Glutamatergic neuron (in vitro differentiated cells): ENCODE results near the gene WNK4. TPM values are rescaled to one million over a fixed set of nuclear protein-coding genes. Genes with fewer than 3 reads are reported as not detected.

Source experiments
- DNase-seq: peaks from one replicate; pipeline ENCODE4 v3.0.0; 2022
- H3K27ac Mint-ChIP-seq: one replicate; pipeline ENCODE4 v1.8.0; 2020; ENCODE audit warnings: mild to moderate bottlenecking, mixed read lengths, inconsistent platforms; ENCODE audit not compliant: unreplicated experiment
- H3K27me3 Mint-ChIP-seq: one replicate; pipeline ENCODE4 v1.8.0; 2020; ENCODE audit warnings: mild to moderate bottlenecking, moderate library complexity, mixed read lengths, inconsistent platforms; ENCODE audit not compliant: unreplicated experiment
- H3K36me3 Mint-ChIP-seq: one replicate; pipeline ENCODE4 v1.8.0; 2020; ENCODE audit warnings: mild to moderate bottlenecking, mixed read lengths, inconsistent platforms; ENCODE audit not compliant: unreplicated experiment
- H3K4me1 Mint-ChIP-seq: one replicate; pipeline ENCODE4 v1.8.0; 2020; ENCODE audit warnings: mild to moderate bottlenecking, low read depth, mixed read lengths, inconsistent platforms; ENCODE audit not compliant: unreplicated experiment
- H3K4me3 Mint-ChIP-seq: one replicate; pipeline ENCODE4 v1.8.0; 2020; ENCODE audit warnings: mild to moderate bottlenecking, mixed read lengths, inconsistent platforms; ENCODE audit not compliant: unreplicated experiment
- H3K9me3 Mint-ChIP-seq: one replicate; pipeline ENCODE4 v1.8.0; 2020; ENCODE audit warnings: mild to moderate bottlenecking, moderate library complexity, mixed read lengths, inconsistent platforms; ENCODE audit not compliant: unreplicated experiment
- CTCF ChIP-seq: fragments of 200-600 bp; sonication (generic); IDR thresholded peaks from one replicate; pipeline ENCODE4 v1.5.0; 2021; ENCODE audit not compliant: partially characterized antibody, unreplicated experiment
- total RNA-seq: library from RNA; stranded (reverse); fragmentation: NEBNext Ultra II Directional; extraction: Animal tissue kit (Norgen Biotek cat#: 25700); gene quantifications from one replicate; pipeline ENCODE4 v1.2.1, GENCODE V29; 2021; ENCODE audit not compliant: unreplicated experiment

The WNK4 gene
- total RNA-seq, 1 donor from 2014 or later: 2.7 TPM

DNA sequence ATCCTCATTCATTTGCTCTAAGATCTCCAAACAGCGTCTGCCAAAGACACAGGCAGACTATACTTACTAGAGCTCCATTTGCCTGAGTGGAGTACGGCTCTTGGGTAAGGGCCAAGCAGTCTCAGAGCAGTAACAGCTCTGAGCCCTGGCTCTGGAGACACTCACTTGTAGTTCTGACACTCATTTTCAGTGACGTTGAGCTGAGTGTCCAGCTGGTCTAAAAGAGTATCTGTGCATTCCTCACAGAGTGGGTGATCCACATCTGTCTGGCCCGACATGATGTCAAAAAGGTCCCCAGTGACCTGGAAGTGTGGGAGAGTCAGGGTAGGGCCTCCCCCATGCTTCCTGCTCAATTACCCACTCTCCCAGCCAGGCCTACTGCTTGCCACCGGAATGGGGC lies 38.0 kb downstream of the WNK4 start:
- no peak for DNase-seq
- Mint-ChIP-seq H3K4me3 (no peak overlapping the region), H3K4me1 (peaks cover 2% of the 10 kb centered on the region), H3K27me3 (no peaks in the 10 kb centered on the region), H3K27ac (no peak overlapping the region), H3K9me3 (no peaks in the 10 kb centered on the region), H3K36me3 (no peaks in the 10 kb centered on the region)
- TF ChIP-seq CTCF: no peak

DNA sequence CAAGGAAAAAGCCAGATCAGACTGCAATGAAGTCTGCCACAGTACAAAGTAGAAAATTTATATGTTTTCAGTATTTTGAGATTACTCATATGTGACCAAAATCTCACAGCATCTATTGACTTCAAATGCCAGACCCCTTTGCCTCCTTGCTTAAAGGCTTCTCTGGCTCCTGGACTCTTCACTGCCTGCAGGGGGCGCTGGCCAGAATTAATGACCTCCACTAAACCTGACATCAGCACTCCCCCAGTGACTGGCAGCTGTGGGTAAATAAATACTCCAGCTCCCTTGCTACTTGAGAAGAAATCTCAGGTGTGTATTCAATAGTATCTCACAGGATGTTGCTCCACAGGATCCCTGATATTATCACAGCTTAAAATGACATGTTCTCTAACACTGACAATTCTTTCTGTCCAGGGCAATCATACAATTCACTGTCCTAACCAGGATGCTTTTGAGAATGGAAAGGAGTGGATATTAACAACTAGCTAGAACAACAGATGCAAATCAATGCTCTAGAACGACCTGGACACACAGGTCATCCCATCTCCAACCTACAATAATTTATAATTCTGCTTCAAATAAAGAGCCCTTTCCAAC lies 39.6 kb downstream of the WNK4 start:
- peak; percentile 83 for DNase-seq
- Mint-ChIP-seq H3K4me1 (peaks cover 5% of the 10 kb centered on the region), H3K9me3 (no peaks in the 10 kb centered on the region), H3K27me3 (peaks cover 3% of the 10 kb centered on the region), H3K4me3 (no peak overlapping the region), H3K27ac (peak overlapping the region; percentile 8), H3K36me3 (no peaks in the 10 kb centered on the region)
- TF ChIP-seq CTCF: peak; percentile 83

GRCh38 chr17:42821176-42821575 lies 40.8 kb downstream of the WNK4 start:
- no peak overlapping the region for H3K4me3 Mint-ChIP-seq
- peaks cover 5% of the 10 kb centered on the region for H3K4me1 Mint-ChIP-seq
- no peak for DNase-seq
- no peaks in the 10 kb centered on the region for H3K36me3 Mint-ChIP-seq
- H3K9me3 Mint-ChIP-seq: no peaks in the 10 kb centered on the region
- H3K27ac Mint-ChIP-seq: no peak overlapping the region
- peaks cover 5% of the 10 kb centered on the region for H3K27me3 Mint-ChIP-seq
- TF ChIP-seq CTCF: no peak

DNA sequence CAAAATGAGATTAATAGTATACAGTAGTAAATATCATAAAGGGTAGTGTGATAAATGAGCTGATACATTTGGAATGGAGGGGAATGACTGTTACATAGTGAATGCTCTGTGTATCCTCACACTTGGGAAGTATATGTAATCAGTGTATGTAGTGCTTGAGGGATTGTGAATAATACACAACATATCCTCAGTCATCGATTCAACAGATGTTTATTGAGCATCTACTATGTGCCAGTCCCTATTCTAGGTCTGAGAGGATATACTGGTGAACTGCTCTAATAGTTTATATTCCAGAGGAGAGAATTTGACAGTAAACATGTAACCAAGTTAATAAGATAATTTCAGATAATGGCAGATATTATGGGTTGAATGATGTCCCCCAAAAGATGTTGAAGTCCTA lies 47.1 kb downstream of the WNK4 start:
- Mint-ChIP-seq H3K4me3 (no peak overlapping the region), H3K9me3 (peaks cover under 1% of the 10 kb centered on the region), H3K4me1 (peaks cover 5% of the 10 kb centered on the region), H3K36me3 (no peaks in the 10 kb centered on the region), H3K27ac (no peak overlapping the region), H3K27me3 (peaks cover 5% of the 10 kb centered on the region)
- no peak for DNase-seq
- no peak for TF ChIP-seq CTCF

DNA sequence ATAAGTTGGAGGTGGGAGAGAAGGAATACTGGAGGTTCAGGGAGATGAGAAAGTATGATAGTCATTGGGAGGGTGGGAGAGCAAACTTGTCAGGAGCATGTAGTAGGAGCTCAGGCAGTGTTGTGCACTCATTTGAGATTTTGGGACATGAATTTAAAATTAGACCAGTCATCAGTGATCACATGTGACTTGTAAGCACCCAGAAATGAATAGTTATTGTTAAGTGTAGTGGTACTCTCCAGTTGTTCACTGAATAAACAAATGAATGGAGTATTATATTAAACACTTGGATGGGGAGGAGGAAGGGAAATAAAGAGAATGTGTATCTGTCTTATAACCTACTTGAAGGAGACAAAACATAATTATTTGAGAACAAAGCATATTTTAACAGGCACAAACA lies 50.6 kb downstream of the WNK4 start:
- no peak overlapping the region for H3K4me3 Mint-ChIP-seq
- no peak for TF ChIP-seq CTCF
- H3K9me3 Mint-ChIP-seq: peaks cover 5% of the 10 kb centered on the region
- no peaks in the 10 kb centered on the region for H3K36me3 Mint-ChIP-seq
- no peak for DNase-seq
- no peaks in the 10 kb centered on the region for H3K27me3 Mint-ChIP-seq
- H3K4me1 Mint-ChIP-seq: peaks cover 9% of the 10 kb centered on the region
- no peak overlapping the region for H3K27ac Mint-ChIP-seq
